A549 treated with Mapracorat at 1 μM for 4 hours (cell line): ENCODE measurements around the gene RDH8. TPM values are rescaled to one million over a fixed set of nuclear protein-coding genes. Genes with fewer than 3 reads are reported as not detected.

Experiments
- total RNA-seq: library from RNA; stranded (reverse); fragments of 200-300 nt; extraction: Qiagen RNA extraction; gene quantifications from 5 replicates; pipeline ENCODE4 v1.2.3, GENCODE V29; 2022

RDH8 gene, protein sequence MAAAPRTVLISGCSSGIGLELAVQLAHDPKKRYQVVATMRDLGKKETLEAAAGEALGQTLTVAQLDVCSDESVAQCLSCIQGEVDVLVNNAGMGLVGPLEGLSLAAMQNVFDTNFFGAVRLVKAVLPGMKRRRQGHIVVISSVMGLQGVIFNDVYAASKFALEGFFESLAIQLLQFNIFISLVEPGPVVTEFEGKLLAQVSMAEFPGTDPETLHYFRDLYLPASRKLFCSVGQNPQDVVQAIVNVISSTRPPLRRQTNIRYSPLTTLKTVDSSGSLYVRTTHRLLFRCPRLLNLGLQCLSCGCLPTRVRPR
- 0.21 to 0.65 TPM (median 0.36 TPM) in 5 replicates for total RNA-seq

DNA sequence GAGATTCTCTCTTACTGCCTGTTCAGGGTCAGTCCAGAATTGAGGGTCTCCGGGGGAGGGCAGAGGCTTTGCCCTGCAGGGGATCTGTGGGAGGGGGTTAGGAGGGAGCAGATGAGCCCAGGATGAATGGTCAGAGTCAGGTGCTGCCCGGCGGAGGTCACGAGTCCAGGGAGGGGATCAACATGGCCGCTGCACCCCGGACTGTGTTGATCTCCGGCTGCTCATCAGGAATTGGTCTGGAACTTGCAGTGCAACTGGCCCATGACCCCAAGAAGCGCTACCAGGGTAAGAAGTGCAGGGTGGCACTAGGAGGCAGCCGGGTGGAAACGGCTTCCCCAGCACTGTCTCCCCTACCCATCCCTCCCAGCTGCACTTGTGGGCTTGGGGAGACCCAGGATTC lies at the start of gene RDH8:
TSS of gene RDH8 (plus strand) at position 168 of the 400 bp plus-strand sequence. CDS start at position 183, 15 bp downstream.

DNA sequence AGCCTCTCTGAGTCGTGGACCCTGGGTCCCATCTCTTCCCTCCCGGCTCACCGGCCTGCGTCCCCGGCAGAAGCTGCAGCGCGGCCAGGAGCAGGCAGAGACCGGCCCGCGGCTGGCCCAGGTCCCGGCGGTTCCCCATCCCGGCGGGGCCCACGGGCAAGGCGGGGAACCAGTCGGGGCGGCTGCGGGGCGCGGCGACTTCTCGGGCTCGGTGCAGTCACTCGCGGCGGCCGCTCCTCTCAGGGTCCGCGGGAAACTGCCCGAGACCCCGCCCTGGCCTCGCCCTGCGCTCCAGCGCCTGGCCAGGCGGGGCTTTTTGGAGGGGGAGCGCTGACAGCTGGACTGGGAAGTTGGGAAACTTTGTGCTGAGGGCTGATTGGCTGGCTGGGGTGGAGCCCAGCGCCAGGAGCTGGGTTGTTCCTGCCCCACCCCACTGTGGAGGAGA lies 3.0 kb upstream of the RDH8 start, which contains the start of gene COL5A3:
TSS of gene COL5A3 (minus strand) at position 258 of the 445 bp plus-strand sequence. CDS start at position 139, 119 bp downstream.

Other genes starting within 250 kb of the RDH8 start
- gene ZNF846, start 244.7 kb upstream of the RDH8 start, total RNA-seq, result 0.72 to 1.2 TPM (median 1.1 TPM) in 5 replicates
- 12.3 to 13.9 TPM (median 12.7 TPM) in 5 replicates for gene FBXL12, start 194.4 kb upstream of the RDH8 start, total RNA-seq
- gene UBL5, start 185.6 kb upstream of the RDH8 start, total RNA-seq, result 399 to 484 TPM (median 422 TPM) in 5 replicates
- 55.0 to 80.7 TPM (median 79.5 TPM) in 5 replicates for gene PIN1, start 178.2 kb upstream of the RDH8 start, total RNA-seq
- gene OLFM2, start 77.0 kb upstream of the RDH8 start, total RNA-seq, result 9.0 to 11.2 TPM (median 10.7 TPM) in 5 replicates
- 2.6 to 3.7 TPM (median 3.1 TPM) in 5 replicates for gene COL5A3, start 3.0 kb upstream of the RDH8 start, total RNA-seq
- gene SHFL, start 72.8 kb downstream of the RDH8 start, total RNA-seq, result 6.8 to 8.4 TPM (median 7.3 TPM) in 5 replicates
- 0.15 TPM in 1 of 5 replicates, not detected in the others for gene ANGPTL6, start 89.2 kb downstream of the RDH8 start, total RNA-seq
- 39.7 to 63.3 TPM (median 52.5 TPM) in 5 replicates for gene PPAN, start 92.9 kb downstream of the RDH8 start, total RNA-seq
- gene P2RY11, start 98.2 kb downstream of the RDH8 start, total RNA-seq, result 4.8 to 12.3 TPM (median 7.9 TPM) in 5 replicates
- gene EIF3G, start 106.4 kb downstream of the RDH8 start, total RNA-seq, result 150 to 182 TPM (median 154 TPM) in 5 replicates
- 52.4 to 68.4 TPM (median 59.6 TPM) in 5 replicates for gene DNMT1, start 181.5 kb downstream of the RDH8 start, total RNA-seq
- 0.75 to 1.1 TPM (median 0.78 TPM) in 5 replicates for gene S1PR2, start 217.8 kb downstream of the RDH8 start, total RNA-seq
- gene MRPL4, start 238.7 kb downstream of the RDH8 start, total RNA-seq, result 59.3 to 80.0 TPM (median 72.9 TPM) in 5 replicates